Stimulated activated CD4-positive, alpha-beta T cell treated with anti-CD3 and anti-CD28 coated beads, Interleukin-15, amount 100 ng/mL, for 48 hours (primary cell): Measurements from ENCODE around the gene SEZ6L2.
"Not testable (repeated sequence)": the region's sequence is repeated elsewhere in the genome, so short reads cannot be mapped to it uniquely, and the experiment has no call there.

Source experiments
- DNase-seq, 2 donors: peaks; one replicate each; pipeline ENCODE4 v3.0.0-alpha.2; 2020; ENCODE audit warnings: low read depth in 2 of 2

SEZ6L2 gene

DNA sequence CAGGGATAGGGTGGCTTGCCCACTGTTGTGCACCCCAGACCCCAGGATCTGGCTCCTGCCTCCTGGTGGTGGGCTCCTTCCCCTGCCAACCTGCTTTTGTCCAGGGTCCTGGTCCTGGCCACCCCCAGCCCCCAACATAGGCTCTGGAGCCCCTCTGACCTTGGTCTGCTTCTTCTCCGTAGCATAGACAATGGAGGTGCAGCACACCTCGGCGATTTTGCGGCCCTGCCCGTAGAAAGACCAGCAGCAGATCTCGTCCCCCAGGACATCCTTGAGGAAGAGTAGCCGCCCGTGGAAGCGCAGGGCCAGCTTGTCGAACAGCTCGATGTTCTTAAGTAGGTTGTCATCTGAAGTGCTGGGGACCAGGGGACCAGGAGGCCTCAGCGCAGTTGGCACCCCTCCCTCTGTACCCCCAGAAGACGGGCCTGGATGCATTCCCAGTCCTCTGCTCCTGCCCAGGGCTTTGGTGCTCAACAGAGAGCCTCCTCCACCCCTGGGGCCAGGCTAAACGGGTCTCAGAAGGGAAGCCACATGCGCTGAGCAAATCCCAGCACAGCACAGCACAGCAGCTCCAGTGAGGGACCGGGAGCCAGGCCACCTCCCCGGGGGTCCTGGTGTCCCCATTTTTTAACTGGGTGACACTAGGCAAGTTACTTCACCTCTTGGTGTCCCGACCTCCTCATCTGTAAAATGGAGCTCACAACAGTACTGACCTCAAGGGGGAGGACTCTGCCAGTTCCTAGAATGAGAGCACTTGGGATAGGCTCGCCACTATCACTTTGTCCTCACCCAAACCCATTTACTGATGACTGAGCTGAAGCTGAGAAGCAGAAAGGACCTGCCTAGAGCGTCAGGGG, 11.7 kb upstream of the SEZ6L2 start:
- DNase-seq: no peak

DNA sequence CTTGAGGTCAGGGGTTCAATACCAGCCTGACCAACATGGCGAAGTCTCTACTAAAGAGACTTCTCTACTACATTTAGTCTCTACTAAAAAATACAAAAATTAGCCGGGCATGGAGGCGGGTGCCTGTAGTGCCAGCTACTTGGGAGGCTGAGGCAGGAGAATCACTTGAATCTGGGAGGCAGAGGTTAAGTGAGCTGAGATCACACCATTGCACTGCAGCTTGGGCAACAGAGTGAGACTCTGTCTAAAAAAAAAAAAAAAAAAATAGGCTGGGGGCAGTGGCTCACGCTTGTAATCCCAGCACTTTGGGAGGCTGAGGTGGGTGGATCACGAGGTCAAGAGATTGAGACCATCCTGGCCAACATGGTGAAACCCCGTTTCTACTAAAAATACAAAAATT, 10.5 kb upstream of the SEZ6L2 start:
- not testable (repeated sequence) for DNase-seq

DNA sequence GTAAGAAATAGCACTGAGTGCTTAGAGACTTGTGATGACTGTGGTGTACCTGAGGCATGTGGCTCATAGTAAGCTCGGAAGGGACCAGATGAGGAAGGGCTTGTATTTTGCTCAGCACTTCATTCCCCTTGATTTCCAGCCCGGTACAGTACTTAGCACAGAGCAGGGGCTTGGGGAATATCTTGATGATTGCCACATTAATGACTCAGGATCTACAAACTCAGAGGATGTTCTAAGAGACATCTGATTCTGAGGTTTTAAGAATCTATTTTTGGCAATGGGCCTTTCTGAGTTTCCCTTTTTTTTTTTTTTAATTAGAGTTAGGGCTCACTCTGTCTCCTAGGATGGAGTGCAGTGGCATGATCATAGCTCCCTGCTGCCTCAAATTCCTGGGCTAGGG, 10.0 kb upstream of the SEZ6L2 start:
- no peak for DNase-seq

GRCh38 chr16:29908719-29909220, 9.4 kb upstream of the SEZ6L2 start:
- DNase-seq: no peak

DNA sequence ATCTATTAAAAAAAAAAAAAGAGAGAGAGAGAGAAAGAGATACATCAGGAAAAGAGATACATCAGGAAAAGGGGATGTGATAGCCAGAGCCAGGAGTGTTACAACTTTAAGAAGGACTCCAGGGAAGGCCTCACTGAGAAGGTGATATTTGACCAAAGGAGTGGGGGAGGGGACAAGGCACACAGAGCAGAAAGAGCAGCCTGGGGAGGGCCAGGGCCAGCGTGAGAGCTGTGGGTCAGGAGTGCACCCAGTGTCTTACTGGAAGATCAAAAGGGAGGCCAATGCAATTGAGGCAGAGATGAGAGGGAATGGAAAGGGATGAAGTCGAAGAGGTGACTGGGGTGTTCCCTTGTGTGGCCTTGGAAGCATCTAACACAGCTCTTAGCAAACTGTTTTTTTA, 8.6 kb upstream of the SEZ6L2 start:
- DNase-seq: no peak

- DNase-seq: no peak
Measured at GRCh38 chr16:29906520-29907244, 7.3 kb upstream of the SEZ6L2 start.

DNA sequence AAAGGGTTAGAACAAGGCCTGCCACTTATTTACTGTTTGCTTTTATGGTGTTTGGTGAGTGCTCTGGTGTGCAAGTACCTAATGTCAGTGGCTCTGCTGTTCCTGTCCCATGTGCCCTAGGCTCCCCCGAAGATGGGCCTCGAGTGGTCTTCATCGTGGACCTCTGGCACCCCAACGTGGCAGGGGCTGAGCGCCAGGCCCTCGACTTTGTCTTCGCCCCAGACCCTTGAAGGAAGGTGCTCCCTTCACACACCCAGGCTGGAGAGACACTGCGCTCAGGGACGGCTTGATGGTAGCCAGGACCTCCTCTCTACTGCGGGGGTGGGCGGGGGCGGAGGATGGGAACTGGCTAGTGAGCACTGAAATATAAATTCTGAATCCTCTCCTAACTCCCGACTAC, 6.3 kb upstream of the SEZ6L2 start:
- no peak for DNase-seq

- no peak for DNase-seq
Measured at GRCh38 chr16:29904947-29905346, 5.6 kb upstream of the SEZ6L2 start.

- no peak for DNase-seq
Measured at GRCh38 chr16:29903590-29903989, 4.2 kb upstream of the SEZ6L2 start.

- no peak for DNase-seq
Measured at GRCh38 chr16:29901607-29901945, 2.2 kb upstream of the SEZ6L2 start.

- DNase-seq: no peak
Measured at GRCh38 chr16:29900888-29901606, 1.7 kb upstream of the SEZ6L2 start.

- DNase-seq: peak; percentile 39 to 72
Measured at GRCh38 chr16:29900102-29900887, 945 bp upstream of the SEZ6L2 start, which contains the start of gene ASPHD1. ASPHD1 (plus strand) TSS chr16:29900488; CDS start chr16:29900972, 484 bp downstream.

DNA sequence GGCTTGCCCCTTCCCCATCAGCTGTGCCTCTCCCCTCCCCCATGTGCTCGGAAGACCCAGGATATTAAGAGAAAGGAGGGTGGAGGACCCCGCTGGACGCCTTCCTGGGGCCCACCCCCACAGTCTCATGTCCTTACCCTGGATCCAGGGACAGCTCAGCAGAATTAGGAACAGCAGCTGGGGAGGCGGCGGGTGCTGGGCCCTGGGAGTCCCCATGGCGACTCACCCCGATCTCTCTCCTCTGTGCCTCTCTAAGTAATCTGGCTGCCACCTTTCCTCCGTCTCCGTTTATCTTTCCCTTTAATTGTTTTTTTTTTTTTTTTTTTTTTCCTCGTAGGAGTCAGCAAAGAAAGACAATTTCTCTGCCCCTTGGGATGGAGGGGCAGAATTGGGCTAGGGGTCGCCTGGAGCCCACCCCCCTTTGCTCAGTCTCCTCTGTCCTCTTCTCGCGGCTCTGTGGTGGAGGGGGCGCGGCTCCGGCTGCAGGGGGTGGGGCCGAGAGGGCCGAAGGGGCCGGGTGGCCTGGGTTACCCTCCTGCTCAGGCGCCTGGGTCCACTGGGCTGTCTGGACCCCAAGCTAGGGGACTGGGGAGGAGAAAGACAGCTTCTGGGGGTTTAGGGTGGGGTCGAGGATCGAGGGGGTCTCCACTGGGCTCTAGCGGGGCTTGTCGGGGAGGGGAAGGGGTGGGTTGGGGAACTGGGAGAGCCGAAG, 390 bp downstream of the SEZ6L2 start:
- no peak for DNase-seq

- DNase-seq: no peak
Measured at GRCh38 chr16:29898135-29898803, 1.1 kb downstream of the SEZ6L2 start.

GRCh38 chr16:29897333-29897732, 2.0 kb downstream of the SEZ6L2 start:
- DNase-seq: no peak

DNA sequence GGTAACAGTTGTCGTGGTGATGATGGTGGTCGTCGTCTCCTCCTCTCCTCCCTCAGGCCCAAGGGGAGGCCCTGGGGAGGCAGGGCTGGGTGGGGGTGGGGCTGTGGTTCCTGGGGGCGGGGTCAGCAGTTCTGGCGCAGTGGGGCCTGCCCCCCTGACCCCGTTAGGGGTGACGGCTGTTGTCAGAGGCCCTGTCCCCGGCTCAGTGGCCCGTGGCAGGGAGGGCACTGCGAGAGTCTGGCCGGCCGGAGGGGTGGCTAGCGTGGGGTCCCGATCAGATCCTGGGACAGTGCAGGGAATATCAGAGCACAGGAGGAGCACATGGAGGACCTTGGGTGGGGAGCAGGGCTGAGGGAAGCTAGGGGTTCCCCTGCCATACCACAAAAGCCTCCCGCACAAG, 2.5 kb downstream of the SEZ6L2 start:
- DNase-seq: no peak

DNA sequence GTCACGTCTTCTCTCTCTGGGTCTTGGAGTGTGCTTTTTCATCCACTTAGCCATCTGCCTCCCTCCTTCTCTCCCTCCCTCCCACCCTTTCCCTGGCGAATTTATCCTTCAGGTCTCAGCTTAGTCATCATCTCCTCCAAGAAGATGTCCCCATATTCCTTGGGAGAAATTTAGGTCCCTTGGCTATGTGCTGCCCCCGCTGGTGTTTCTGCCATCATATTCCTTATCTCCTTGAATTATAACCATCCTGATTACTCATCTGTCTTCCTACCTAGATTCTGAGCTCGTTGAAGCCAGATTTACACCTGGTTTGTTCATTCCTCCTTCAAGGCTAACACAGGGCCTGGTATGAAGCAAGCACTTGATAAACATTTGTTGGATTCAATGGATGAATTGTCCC, 5.0 kb downstream of the SEZ6L2 start:
- no peak for DNase-seq

GRCh38 chr16:29893553-29893952, 5.8 kb downstream of the SEZ6L2 start:
- no peak for DNase-seq

DNA sequence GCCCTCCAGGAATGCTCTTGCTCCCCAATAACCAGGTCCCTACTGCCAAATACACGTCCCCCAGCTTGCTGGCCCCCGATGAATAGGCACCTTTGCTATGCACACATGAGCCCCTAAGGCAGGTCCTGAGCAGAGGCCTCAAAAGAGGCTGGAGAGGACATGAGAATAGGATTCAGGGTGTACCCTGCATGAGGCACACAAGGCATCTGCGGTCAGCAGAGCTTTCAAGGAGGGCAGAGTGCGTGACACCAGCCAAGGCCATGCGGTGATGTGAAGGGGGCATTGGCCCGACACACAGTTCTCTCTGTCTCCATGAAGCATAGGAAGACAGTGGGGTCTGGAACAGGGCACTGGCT, 6.9 kb downstream of the SEZ6L2 start:
- no peak for DNase-seq
